Keratinocyte (primary cell): Measurements from ENCODE around the gene ATP12A.

Experiments used
- CTCF ChIP-seq, 3 experiments: IDR thresholded peaks in 1 of 3; conservative IDR thresholded peaks in 1 of 3; optimal IDR thresholded peaks in 1 of 3; 2 replicates in 2 of 3; 3 replicates in 1 of 3; pipeline versions ENCODE3 to v1.5.1; 2011; ENCODE audit warnings: low read length in 3 of 3, mild to moderate bottlenecking in 3 of 3, moderate library complexity in 2 of 3, control low read depth in 1 of 3, inconsistent platforms in 1 of 3; ENCODE audit not compliant: insufficient read depth in 2 of 3; ENCODE audit errors: extremely low read depth in 1 of 3
- EZH2 ChIP-seq: IDR thresholded peaks from one replicate; pipeline ENCODE4 v1.6.1; 2012; ENCODE audit warnings: inconsistent platforms, mild to moderate bottlenecking, low read length, moderate library complexity

- TF ChIP-seq CTCF (optimal IDR thresholded peaks at IDR 0.05 in 1 of 3, IDR thresholded peaks at IDR 0.05 in 1 of 3, conservative IDR thresholded peaks at IDR 0.05 in 1 of 3; ENCODE audit: extremely low read depth in 1 of 3, insufficient read depth in 2 of 3, low read length in 3 of 3) (no peak), EZH2 (no peak)
Measured at GRCh38 chr13:24683351-24683750, 3.1 kb downstream of the ATP12A start.
